Heart right ventricle (tissue), 16 donors: ENCODE results near the gene STAMBPL1. TPM values are rescaled to one million over a fixed set of nuclear protein-coding genes. Genes with fewer than 3 reads are reported as not detected.

ENCODE experiments used
- ATAC-seq, 8 donors: fragments of 200-7000 bp; cut with Tn5 transposase; one replicate each; pipeline ENCODE4 v1.9.1; 2020; ENCODE audit warnings: mild to moderate bottlenecking in 8 of 8, moderate library complexity in 8 of 8, moderate number of reproducible peaks in 1 of 8
- DNase-seq, 2 donors: peaks; one replicate each; pipeline ENCODE4 v3.0.0-alpha.2; 2020
- H3K27ac ChIP-seq, 10 donors: fragments of 200-600 bp; sonication (generic) in 2 of 10; one replicate each; pipeline versions ENCODE4 v1.5.0 to v1.8.0; 2020 to 2022; ENCODE audit warnings: mild to moderate bottlenecking in 3 of 10
- H3K27me3 ChIP-seq, 7 donors: fragments of 200-600 bp; one replicate each; pipeline ENCODE4 v1.8.0; 2021 to 2022; ENCODE audit warnings: mild to moderate bottlenecking in 2 of 7
- H3K36me3 ChIP-seq, 9 donors: fragments of 200-600 bp; sonication (generic) in 1 of 9; one replicate each; pipeline versions ENCODE4 v1.5.0 to v1.8.0; 2020 to 2022; ENCODE audit warnings: mild to moderate bottlenecking in 2 of 9
- H3K4me1 ChIP-seq, 9 donors: fragments of 200-600 bp; sonication (generic) in 1 of 9; one replicate each; pipeline versions ENCODE4 v1.5.0 to v1.8.0; 2020 to 2022; ENCODE audit warnings: mild to moderate bottlenecking in 4 of 9
- H3K4me3 ChIP-seq, 10 donors: fragments of 200-600 bp; sonication (generic) in 2 of 10; one replicate each; pipeline versions ENCODE4 v1.5.0 to v1.8.0; 2020 to 2022; ENCODE audit warnings: mild to moderate bottlenecking in 7 of 10, moderate library complexity in 2 of 10
- H3K9me3 ChIP-seq, 11 donors: fragments of 200-600 bp in 10 of 11; sonication (generic) in 2 of 11; one replicate each; pipeline versions ENCODE4 v1.5.0 to v1.8.0; 2013 to 2022; ENCODE audit warnings: mild to moderate bottlenecking in 2 of 11, control low read depth in 1 of 11, moderate library complexity in 1 of 11
- WGBS, 2 donors: extraction: QIAGEN DNeasy Blood & Tissue Kit; methylation state at CpG; one replicate each; pipeline ENCODE4 v1.1.7; 2013; ENCODE audit warnings: inconsistent platforms in 1 of 2; 5-methylcytosine and 5-hydroxymethylcytosine counted together
- intact Hi-C, 10 donors: fragments of 100-400 bp; cut with DNase I; formaldehyde crosslinking; loops; one replicate each; pipeline versions ENCODE4 v1.11.1 to v1.14.2; 2022
- polyA plus RNA-seq, 2 donors: library from polyadenylated mRNA; stranded (reverse); fragments of 200-250 nt; gene quantifications; one replicate each; pipeline ENCODE4 v1.2.3, GENCODE V29; 2013
- total RNA-seq, 10 donors: library from RNA; stranded (reverse); fragmentation: NEBNext Ultra II Directional in 3 of 10; extraction: Animal tissue kit (Norgen Biotek cat#: 25700) in 3 of 10; gene quantifications; one replicate each; pipeline versions ENCODE4 v1.2.1 to v1.2.4, GENCODE V29; 2021 to 2023
- TF ChIP-seq, protein P1 (sequence below), 9 donors: fragments of 200-600 bp; sonication (generic) in 2 of 9; IDR thresholded peaks; one replicate each; pipeline versions ENCODE4 v1.5.0 to v1.8.0; 2021 to 2022; ENCODE audit warnings: antibody characterized with exemption in 9 of 9, mild to moderate bottlenecking in 5 of 9, moderate library complexity in 1 of 9
- donor health status: Arrhythmogenic right ventricular cardiomyopathy.
- donor health status: ischemic (EF 13 %, LVEDD 7.1; RV severe dilation, severe dysfunction).
- donor health status: healthy with polysubstance abuse.
- donor health status: DM: no; HTN: yes; CAD: no.
- donor health status: DM: no; HTN: no; CAD: no.
- donor health status: ischemic (EF 25% LVEDD 6.9; RV normal size, moderate dysfunction).
- donor health status: ischemic (EF 25% LVEDD 5.7; RV mildly dilated, moderate dysfunction).
- donor health status: healthy.
- donor health status: DM: yes; HTN: yes; CAD: no.
- donor health status: Ischemic cardiomyopathy.
- donor health status: ischemic (EF 35%, LVEDD 5.7; RV mildly dilated, moderate dysfunction).
- donor health status: nonischemic (EF 11% LVEDD 7.7; RV severe dilation, severe dysfunction).
- donor health status: DM: yes; HTN: yes; CAD: no.
- donor health status: PGD.
- donor health status: ischemic (EF 29% LVEDD 5.4; RV normal size, mild dysfunction).
- donor health status: nonischemic (EF 23%, LVEDD 6.1; RV moderate dilation, normal function).

The STAMBPL1 gene
- total and polyA plus RNA-seq, 12 donors = 0.94 to 3.3 (median 2.7) TPM

DNA sequence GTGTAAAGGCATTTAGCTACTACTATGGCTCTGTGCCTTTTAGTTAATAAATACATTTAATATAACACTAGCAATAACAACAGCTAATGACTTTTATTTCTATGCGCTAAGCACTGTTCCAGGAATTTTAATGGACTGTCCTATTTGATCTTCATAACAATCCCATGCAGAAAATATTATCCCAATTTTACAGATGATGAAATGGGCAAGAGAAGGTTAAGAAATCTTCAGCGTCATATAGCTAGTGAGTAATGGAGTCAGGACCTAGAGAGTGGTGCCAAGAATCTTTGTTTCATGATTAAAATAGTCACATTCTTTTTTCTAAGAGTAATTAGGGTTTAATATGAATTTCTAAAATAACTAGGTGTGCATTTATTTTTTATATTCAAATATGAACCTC is 40.2 kb downstream of the STAMBPL1 start:
- Histone ChIP-seq H3K27me3 (no peaks in the 10 kb centered on the region), H3K27ac (no peak overlapping the region), H3K4me1 (peaks cover 0 to 17% (median 9%) of the 10 kb centered on the region in 9 donors), H3K4me3 (no peak overlapping the region), H3K9me3 (no peaks in the 10 kb centered on the region), H3K36me3 (peaks cover 0 to 40% (median 0%) of the 10 kb centered on the region in 9 donors)
- ATAC-seq = no peak
- TF ChIP-seq, protein P1, sequence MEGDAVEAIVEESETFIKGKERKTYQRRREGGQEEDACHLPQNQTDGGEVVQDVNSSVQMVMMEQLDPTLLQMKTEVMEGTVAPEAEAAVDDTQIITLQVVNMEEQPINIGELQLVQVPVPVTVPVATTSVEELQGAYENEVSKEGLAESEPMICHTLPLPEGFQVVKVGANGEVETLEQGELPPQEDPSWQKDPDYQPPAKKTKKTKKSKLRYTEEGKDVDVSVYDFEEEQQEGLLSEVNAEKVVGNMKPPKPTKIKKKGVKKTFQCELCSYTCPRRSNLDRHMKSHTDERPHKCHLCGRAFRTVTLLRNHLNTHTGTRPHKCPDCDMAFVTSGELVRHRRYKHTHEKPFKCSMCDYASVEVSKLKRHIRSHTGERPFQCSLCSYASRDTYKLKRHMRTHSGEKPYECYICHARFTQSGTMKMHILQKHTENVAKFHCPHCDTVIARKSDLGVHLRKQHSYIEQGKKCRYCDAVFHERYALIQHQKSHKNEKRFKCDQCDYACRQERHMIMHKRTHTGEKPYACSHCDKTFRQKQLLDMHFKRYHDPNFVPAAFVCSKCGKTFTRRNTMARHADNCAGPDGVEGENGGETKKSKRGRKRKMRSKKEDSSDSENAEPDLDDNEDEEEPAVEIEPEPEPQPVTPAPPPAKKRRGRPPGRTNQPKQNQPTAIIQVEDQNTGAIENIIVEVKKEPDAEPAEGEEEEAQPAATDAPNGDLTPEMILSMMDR (IDR thresholded peaks at IDR 0.05) = no peak
- WGBS, 2 donors = 48 to 49% methylated on average over 2 of the region's 2 CpGs
- DNase-seq = no peak
- intact Hi-C loops = no loop called here

DNA sequence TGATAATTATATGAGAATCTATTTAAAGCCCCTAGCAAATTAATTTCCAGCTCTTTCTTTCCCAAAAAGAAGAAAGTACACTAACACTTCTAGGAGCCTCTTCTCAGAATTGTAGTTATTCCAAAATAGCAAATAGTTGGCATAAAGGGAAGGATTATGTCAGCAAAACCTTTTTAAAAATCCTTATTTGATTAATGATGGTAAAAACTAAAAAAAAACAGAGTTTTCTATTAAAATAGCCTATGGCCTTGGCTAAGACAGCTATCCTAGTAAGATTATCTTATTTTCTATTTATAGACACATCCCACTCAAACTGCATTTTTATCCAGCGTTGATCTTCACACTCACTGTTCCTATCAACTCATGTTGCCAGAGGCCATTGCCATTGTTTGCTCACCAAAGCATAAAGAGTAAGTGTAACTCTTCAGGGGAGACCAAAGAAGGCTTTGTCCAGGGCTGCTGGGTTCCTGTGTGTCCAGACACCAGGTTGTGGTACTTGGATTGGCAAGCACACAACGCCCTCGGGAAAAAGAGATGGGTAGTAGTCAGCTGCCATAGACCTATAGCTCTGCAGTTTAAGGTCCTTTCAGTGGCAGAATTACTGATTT is 41.0 kb downstream of the STAMBPL1 start:
- H3K36me3 ChIP-seq = peaks cover 0 to 36% (median 0%) of the 10 kb centered on the region in 9 donors
- TF ChIP-seq, protein P1 (IDR thresholded peaks at IDR 0.05) = no peak
- ATAC-seq (peak in 1 of 8 donors; percentile 7), DNase-seq (no peak)
- H3K9me3 ChIP-seq = no peaks in the 10 kb centered on the region
- H3K27ac ChIP-seq = peak overlapping the region in 1 of 10 donors; percentile 11
- intact Hi-C loops = no loop called here
- H3K4me1 ChIP-seq = peaks cover 0 to 26% (median 13%) of the 10 kb centered on the region in 9 donors
- H3K4me3 ChIP-seq = no peak overlapping the region
- H3K27me3 ChIP-seq = no peaks in the 10 kb centered on the region
- WGBS, 2 donors = 57 to 68% methylated on average over 3 of the region's 3 CpGs

DNA sequence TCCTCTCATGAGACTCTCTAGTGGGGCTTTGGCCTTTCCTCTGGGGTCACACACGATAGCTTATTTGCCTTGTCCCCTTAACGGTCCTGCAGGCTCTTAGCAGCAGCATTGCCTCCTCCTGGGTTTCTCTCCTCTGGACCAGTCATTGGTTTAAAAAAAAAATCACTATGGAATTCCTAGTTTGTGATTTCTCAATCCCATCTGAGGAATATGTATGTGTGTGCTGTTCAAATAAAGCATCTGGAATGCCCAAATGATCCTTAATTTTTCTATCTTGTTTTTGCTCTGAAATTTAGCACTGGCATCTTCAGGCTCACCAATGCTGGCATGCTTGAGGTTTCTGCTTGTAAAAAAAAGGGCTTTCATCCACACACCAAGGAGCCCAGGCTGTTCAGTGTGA is 42.0 kb downstream of the STAMBPL1 start:
- intact Hi-C loops = no loop called here

DNA sequence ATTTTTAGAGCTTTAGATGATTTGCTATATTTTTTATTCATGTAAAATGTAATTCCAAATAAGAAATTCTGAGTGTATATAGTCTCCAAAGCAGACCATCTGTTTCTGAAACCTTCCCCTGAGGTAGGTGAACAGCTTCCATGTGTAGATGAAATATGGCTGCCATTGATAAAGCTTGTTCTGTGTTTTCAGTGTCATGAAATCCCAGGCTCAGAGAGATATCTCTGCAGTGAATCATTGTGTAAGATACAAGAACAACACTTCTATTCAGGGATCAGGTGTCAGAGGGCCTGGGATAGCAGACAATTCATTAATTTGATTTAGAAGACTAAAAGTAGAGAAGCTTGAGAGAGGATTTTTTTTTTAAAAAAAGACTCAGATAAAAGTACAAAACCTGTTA is 43.5 kb downstream of the STAMBPL1 start:
- TF ChIP-seq, protein P1 (IDR thresholded peaks at IDR 0.05) = no peak
- Histone ChIP-seq H3K4me3 (no peak overlapping the region), H3K9me3 (no peaks in the 10 kb centered on the region), H3K4me1 (peaks cover 2 to 48% (median 32%) of the 10 kb centered on the region in 9 donors), H3K27ac (no peak overlapping the region), H3K27me3 (no peaks in the 10 kb centered on the region), H3K36me3 (peaks cover 0 to 28% (median 0%) of the 10 kb centered on the region in 9 donors)
- no peak for ATAC-seq
- DNase-seq = no peak
- intact Hi-C loops = no loop called here

More for the DNA sequence above, 42.0 kb downstream of the STAMBPL1 start:
- Histone ChIP-seq H3K36me3 (peaks cover 0 to 36% (median 0%) of the 10 kb centered on the region in 9 donors), H3K27me3 (no peaks in the 10 kb centered on the region), H3K9me3 (no peaks in the 10 kb centered on the region), H3K27ac (peak overlapping the region in 1 of 10 donors; percentile 11), H3K4me1 (peaks cover 0 to 36% (median 20%) of the 10 kb centered on the region in 9 donors), H3K4me3 (no peak overlapping the region)
- WGBS, 2 donors = 73 to 82% methylated on average over 2 of the region's 2 CpGs
- DNase-seq (no peak), ATAC-seq (no peak)
- TF ChIP-seq, protein P1 (IDR thresholded peaks at IDR 0.05) = no peak
